ENCODE measurements around the gene EXOC6B.
"Not testable (repeated sequence)": the region's sequence is repeated elsewhere in the genome, so short reads cannot be mapped to it uniquely, and the experiment has no call there.

The EXOC6B gene

GRCh38 chr2:72555943-72556342 is 269.9 kb downstream of the EXOC6B start:
- no peak for DNase-seq (ENCODE audit: extremely low read depth in 1 of 2, low read depth in 1 of 2)

DNA sequence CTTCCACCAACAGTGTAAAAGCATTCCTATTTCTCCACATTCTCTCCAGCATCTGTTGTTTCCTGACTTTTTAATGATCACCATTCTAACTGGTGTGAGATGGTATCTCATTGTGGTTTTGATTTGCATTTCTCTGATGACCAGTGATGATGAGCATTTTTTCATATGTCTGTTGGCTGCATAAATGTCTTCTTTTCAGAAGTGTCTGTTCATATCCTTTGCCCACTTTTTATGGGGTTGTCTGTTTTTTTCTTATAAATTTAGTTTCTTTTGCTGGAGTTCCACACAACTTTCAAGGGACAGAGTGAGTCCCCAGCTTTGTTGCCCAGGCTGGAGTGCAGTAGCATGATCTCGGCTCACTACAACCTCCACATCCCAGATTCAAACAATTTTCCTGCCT is 270.5 kb downstream of the EXOC6B start:
- DNase-seq (ENCODE audit: extremely low read depth in 1 of 2, low read depth in 1 of 2): not testable (repeated sequence)

DNA sequence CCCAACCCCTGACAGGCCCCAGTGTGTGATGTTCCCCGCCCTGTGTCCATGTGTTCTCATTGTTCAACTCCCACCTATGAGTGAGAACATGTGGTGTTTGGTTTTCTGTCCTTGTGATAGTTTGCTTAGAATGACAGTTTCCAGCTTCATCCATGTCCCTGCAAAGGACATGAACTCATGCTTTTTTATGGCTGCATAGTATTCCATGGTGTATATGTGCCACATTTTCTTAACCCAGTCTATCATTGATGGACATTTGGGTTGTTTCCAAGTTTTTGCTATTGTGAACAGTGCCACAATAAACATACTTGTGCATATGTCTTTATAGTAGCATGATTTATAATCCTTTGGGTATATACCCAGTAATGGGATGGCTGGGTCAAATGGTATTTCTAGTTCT is 270.9 kb downstream of the EXOC6B start:
- DNase-seq (ENCODE audit: extremely low read depth in 1 of 2, low read depth in 1 of 2): not testable (repeated sequence)

GRCh38 chr2:72554381-72554780 is 271.5 kb downstream of the EXOC6B start:
- DNase-seq (ENCODE audit: extremely low read depth in 1 of 2, low read depth in 1 of 2): no peak

DNA sequence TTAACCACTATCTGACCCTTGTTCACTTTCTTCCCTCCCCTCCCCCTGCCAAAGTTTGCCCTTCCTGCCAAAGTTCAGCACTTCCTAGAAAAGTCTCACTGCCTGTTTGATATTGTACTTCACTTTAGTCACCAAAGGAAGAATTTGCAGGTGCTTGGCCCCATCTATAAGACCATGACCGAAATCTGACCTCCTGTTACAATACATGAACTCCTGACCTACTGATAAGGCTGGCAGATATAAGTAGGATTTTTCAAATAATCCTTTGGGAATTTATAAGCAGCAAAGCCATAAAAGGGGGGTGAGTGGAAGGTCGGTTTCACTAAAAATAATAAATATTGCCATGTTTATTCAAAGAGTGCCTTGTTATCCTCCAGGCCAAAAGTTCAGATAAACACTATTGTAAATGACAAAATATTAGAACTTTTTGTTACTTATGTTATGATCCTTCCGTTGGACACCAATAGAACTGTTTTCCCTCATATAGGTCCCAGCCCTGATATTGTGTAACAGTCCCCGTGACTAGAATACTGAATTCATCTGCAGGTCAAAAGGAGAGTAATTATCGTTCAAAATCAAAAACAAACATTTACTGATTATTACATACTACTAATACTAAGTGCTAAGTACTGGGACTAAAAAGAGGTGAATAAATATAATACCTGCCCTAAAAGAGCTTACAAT is 277.6 kb downstream of the EXOC6B start:
- DNase-seq (ENCODE audit: extremely low read depth in 1 of 2, low read depth in 1 of 2): no peak

- DNase-seq (ENCODE audit: extremely low read depth in 1 of 2, low read depth in 1 of 2): no peak
Observed at GRCh38 chr2:72545790-72546189, 280.0 kb downstream of the EXOC6B start.

GRCh38 chr2:72544554-72544953 is 281.3 kb downstream of the EXOC6B start:
- DNase-seq (ENCODE audit: extremely low read depth in 1 of 2, low read depth in 1 of 2): no peak

DNA sequence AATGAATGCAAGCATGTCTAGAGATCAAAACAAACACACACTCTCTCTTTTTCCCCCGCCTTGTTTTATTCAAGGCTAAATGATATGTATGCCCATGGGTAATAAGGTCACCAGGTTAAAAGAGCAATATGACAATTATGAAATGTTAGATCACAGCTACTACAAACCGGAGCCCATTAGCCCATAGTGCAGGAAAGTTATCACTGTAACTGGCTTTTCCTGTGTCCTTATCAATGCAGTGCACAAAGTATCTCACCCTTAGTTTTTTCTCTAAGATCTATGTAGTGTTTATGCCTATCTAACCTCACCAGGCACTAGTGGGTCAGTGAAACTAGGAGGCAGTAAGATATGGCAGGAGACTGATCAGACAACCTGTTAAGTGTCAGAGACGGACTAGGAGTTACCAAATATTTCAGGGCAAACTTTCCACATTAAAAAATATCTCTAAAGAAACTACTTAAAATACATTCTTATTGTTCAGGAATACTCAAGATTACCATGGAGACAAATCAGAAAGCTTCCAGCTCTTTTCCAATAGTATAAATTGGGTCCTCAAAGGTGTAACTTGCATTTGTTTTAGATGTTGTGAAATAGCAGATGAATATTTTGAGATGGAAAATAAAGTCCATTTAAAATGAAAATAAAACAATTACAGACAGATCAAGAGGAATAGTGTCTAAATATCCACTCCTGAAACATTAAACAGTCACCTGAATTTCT is 282.2 kb downstream of the EXOC6B start:
- no peak for DNase-seq (ENCODE audit: extremely low read depth in 1 of 2, low read depth in 1 of 2)

DNA sequence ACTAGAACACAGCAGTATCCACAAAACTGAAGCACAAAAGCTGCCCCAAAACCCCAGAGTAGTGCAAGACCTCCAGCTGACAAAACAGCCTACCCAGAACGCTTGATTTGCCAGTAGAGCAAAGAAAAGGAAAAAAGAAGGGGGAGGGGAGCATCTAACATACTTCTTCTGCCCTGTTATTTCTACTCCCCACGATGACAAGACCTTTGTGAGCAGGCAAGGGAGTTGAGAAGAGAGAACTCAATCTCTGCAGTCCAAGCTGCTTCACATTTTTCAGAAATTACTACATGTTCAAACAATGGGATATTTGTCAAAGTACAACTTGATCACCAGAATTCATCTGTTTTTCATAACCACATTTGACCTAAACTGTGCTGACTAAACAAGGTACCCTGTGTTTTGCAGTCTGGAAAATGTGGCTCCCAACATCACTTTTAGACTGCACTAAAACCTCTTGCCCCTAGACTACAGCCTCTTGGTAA is 286.7 kb downstream of the EXOC6B start:
- DNase-seq (ENCODE audit: extremely low read depth in 1 of 2, low read depth in 1 of 2): no peak

DNA sequence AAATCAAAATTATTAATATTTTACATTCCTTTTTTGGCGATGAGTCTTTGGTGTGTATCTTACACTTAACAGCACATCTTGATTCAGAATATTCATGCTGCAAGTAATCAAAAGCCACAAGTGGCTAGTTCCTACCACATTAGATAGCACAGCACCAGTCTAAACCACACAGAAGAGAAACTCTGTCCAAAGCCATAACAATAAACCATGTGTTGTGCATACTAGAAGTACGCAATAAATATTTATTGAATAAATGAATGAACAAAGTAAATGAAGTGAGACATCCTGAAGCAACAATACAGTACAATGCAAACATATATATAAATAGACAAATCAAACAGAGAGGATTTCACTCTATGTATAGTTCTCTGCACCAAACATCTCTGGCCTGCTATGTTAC is 287.3 kb downstream of the EXOC6B start:
- DNase-seq (ENCODE audit: extremely low read depth in 1 of 2, low read depth in 1 of 2): no peak

DNA sequence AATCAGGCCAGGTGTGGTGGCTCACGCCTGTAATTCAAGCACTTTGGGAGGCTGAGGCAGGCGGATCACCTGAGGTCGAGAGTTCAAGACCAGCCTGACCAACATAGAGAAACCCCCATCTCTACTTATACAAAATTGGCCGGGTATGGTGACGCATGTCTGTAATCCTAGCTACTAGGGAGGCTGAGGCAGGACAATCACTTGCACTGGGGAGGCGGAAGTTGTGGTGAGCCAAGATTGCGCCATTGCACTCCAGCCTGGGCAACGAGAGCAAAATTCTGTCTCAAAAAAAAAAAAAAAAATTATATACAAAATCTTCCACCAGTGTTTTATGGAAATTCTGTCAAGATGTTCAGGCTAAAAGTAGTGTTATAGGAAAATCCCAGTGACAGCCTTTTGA is 290.2 kb downstream of the EXOC6B start:
- not testable (repeated sequence) for DNase-seq (ENCODE audit: extremely low read depth in 1 of 2, low read depth in 1 of 2)

DNA sequence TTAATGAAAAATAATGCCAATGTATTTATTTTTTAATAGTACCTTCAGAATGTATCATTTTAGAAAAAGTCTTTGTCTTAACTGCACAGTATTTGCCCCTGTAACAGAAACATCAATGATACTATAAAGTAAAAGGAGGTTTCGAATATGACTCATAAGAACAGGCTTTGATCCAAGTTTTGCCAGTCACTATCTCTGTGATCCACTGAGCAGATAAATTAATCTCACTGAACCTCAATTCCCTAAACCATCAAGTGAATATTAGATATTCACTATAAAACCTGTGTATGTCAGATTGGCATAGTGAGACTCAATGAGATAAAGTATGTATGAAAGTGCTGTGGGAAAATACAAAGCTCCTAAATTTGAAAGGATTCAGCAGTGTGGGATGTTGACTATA is 292.1 kb downstream of the EXOC6B start:
- DNase-seq (ENCODE audit: extremely low read depth in 1 of 2, low read depth in 1 of 2): no peak

GRCh38 chr2:72527424-72527823 is 298.4 kb downstream of the EXOC6B start:
- no peak for DNase-seq (ENCODE audit: extremely low read depth in 1 of 2, low read depth in 1 of 2)

DNA sequence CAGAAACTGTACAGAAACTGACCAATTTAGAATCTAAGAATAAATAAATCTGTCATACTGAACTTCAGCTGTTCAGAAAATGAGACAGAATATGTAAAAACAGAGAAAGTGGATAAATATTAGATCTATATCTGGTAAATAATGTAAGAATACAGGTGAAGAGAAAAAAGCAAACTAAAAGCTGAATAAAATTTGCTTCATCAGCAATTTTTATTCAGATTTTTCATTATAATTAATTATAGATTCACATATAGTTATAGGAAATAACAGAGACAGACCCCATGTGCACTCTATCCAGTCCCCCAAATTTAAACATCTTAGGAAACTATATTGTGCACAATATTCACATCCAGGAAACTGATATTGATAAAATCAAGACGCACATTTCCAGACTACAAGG is 299.2 kb downstream of the EXOC6B start:
- no peak for DNase-seq (ENCODE audit: extremely low read depth in 1 of 2, low read depth in 1 of 2)

- DNase-seq (ENCODE audit: extremely low read depth in 1 of 2, low read depth in 1 of 2): no peak
Observed at GRCh38 chr2:72524071-72524470, 301.8 kb downstream of the EXOC6B start.

DNA sequence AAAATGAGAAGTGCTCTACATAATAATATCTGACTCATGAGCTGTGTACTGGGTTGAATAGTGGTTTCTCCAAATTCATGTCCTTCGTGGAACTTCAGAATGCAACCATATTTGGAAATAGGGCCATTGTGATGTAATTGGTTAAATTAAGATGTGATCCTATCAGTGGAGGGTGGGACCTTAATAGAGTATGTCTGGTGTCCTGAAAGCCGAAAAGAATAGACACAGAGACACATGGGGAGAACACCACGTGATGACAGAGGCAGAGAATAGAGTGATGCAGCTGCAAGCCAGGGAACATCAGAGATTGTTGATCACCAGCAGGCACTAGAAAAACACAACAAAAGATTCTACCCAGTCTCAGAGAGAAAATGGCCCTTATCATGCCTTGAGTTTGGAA is 310.1 kb downstream of the EXOC6B start:
- no peak for DNase-seq (ENCODE audit: extremely low read depth in 1 of 2, low read depth in 1 of 2)

DNA sequence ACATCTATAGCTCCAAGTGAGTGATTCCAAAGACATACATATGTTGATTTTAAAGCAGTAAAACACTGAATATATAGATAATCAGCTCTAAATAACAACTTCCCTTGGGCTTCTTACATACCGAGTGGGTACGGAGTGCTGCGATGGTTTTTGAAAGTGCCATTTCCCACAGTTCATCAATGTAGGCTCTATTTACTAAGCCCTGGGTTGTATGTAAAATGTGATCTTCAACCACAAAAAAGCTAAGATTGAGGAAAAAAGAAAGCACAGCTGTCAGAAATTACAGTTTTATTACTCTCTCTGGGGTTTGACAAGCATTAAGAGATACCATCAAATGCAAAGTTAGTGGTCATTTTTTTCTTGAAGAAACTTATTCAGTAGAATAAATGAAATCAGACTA is 312.8 kb downstream of the EXOC6B start:
- DNase-seq (ENCODE audit: extremely low read depth in 1 of 2, low read depth in 1 of 2): no peak

DNA sequence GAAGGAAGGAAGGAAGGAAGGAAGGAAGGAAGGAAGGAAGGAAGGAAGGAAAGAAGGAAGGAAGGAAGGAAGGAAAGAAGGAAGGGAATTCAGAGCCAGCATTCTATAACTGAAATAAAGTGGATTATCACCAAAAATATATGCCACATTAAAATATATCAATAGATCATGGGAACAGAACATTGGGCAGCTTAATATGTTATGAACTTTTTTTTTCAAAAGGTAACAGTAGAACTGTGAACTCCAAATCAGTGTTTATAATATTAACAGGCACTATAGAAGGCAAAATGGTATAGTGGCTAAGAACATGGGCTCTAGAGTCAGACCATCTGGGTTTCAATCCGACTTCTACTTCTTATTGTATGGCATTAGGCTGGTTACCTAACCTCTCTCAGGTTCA is 313.5 kb downstream of the EXOC6B start:
- DNase-seq (ENCODE audit: extremely low read depth in 1 of 2, low read depth in 1 of 2): no peak

GRCh38 chr2:72511906-72512305 is 313.9 kb downstream of the EXOC6B start:
- DNase-seq (ENCODE audit: extremely low read depth in 1 of 2, low read depth in 1 of 2): no peak

- DNase-seq (ENCODE audit: extremely low read depth in 1 of 2, low read depth in 1 of 2): no peak
Observed at GRCh38 chr2:72497763-72498162, 328.1 kb downstream of the EXOC6B start.

- DNase-seq (ENCODE audit: extremely low read depth in 1 of 2, low read depth in 1 of 2): no peak
Observed at GRCh38 chr2:72496479-72496878, 329.4 kb downstream of the EXOC6B start.

- DNase-seq (ENCODE audit: extremely low read depth in 1 of 2, low read depth in 1 of 2): no peak
Observed at GRCh38 chr2:72494392-72494791, 331.4 kb downstream of the EXOC6B start.
